Activated naive CD8-positive, alpha-beta T cell treated with anti-CD3 and anti-CD28 coated beads, Interleukin-2, amount 50 U/mL, for 16 hours (primary cell): Measurements from ENCODE around the gene KHSRP.
A peak's percentile ranks its signal among the peaks of the same experiment; 100 is the strongest.

Experiments
- DNase-seq: peaks from one replicate; pipeline ENCODE4 v3.0.0-alpha.2; 2020; ENCODE audit warnings: low read depth, low spot score

The KHSRP gene, protein sequence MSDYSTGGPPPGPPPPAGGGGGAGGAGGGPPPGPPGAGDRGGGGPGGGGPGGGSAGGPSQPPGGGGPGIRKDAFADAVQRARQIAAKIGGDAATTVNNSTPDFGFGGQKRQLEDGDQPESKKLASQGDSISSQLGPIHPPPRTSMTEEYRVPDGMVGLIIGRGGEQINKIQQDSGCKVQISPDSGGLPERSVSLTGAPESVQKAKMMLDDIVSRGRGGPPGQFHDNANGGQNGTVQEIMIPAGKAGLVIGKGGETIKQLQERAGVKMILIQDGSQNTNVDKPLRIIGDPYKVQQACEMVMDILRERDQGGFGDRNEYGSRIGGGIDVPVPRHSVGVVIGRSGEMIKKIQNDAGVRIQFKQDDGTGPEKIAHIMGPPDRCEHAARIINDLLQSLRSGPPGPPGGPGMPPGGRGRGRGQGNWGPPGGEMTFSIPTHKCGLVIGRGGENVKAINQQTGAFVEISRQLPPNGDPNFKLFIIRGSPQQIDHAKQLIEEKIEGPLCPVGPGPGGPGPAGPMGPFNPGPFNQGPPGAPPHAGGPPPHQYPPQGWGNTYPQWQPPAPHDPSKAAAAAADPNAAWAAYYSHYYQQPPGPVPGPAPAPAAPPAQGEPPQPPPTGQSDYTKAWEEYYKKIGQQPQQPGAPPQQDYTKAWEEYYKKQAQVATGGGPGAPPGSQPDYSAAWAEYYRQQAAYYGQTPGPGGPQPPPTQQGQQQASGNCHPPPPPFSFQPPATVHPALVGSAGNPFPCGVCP

DNA sequence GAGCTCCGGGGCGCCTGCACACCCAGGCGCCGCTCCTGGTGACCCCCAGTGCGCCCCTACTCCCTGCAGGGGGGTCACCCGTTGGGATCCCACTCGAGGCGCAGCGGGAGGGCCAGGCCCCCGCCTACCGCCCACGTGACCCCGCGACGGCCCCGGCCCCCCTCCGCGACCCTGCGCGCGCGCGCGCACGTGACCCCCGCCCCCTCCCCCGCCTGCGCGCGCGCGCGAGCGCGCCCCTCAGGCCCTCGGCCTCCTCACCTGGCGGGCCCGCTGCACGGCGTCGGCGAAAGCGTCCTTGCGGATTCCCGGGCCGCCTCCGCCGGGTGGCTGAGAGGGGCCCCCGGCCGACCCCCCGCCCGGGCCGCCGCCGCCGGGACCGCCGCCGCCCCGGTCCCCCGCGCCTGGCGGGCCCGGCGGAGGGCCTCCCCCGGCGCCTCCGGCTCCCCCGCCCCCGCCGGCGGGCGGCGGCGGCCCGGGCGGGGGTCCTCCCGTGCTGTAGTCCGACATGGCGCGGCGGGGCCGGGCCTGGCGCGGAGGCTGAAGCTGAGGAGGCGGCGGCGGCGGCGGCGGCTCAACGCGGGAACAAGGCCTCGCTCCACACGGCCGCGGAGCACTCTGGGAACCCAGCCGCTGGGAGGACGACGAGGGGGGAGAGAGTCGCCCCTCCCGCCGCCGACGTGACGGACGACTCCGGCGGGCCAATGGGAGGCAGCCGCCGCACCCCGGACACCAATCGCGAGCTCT, at the start of gene KHSRP:
Gene KHSRP (minus strand): TSS at position 617 of the 744 bp plus-strand sequence. CDS start 110 bp downstream, at position 507.
- no peak for DNase-seq

DNA sequence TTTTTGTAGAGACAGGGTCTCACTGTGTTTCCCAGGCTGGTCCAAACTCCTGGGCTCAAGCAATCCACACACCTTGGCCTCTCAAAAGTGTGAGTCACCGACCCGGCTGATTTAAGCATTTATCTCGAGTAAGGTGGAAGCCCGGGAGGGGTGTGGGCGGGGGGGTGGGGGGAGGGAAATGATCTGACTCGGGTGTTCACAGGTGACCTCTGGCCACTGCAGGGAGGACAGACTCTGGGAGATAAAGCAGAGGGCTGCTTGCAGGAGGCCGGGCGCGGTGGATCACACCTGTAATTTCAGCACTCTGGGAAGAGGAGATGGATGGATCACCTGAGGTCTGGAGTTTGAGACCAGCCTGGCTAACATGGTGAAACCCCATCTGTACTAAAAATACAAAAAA, 49.0 kb upstream of the KHSRP start:
- DNase-seq: no peak

DNA sequence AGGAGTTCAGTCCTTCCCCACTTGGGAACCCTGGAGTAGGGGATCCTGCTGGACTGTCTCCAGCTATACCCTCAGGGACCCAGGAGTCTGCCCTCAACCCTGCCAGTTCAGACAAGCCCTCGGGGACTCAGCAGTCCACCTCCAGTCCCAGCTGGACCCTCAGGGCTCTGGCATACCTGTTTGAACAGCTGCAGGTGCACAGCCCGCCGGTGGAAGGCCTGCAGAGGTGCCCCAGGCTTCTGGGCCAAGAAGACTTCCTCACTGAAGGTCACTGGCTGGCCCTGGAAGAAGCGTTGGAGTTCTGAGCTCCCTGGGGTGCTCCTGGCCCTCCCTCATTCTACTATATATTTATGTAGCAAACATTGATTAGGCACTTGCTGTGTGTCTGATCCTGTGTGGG, 48.1 kb upstream of the KHSRP start:
- DNase-seq: no peak

DNA sequence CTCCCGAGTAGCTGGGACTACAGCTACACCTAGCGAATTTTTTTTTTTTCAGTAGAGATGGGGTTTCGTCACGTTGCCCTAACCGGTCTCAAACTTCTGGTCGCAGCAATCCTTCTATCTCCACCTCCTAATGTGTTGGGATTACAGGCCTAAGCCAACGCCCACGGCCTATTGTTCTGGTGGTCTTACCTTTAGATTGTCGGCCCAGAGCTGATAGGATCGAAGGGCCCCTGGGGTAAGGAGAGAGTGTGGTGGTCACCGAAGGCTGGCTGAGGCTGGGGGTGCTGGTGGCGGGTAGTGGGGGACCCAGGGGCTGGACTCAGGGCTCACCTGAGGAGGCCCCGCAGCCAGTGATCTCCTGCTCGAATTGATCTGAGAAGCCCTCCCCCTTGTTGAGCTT, 46.5 kb upstream of the KHSRP start:
- no peak for DNase-seq

DNA sequence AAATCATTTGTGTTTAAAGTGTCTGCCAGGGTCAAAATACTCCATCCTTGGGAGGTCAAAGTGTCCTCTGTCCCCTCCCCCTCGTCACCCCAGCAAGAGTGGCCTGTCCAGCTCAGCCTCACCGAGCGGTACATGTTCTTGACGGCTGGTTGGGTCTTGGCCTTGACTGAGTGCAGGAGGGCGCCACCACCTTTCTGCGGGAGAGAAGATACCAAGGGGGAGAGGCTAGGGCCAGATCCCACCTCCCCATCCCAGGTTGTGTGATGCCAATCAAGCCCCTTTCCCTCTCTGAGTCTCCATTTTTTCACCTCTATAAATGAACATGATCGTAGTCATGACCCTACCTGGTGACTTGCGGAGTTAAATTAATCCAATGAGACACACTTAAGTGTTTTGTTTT, 45.6 kb upstream of the KHSRP start:
- DNase-seq: no peak

DNA sequence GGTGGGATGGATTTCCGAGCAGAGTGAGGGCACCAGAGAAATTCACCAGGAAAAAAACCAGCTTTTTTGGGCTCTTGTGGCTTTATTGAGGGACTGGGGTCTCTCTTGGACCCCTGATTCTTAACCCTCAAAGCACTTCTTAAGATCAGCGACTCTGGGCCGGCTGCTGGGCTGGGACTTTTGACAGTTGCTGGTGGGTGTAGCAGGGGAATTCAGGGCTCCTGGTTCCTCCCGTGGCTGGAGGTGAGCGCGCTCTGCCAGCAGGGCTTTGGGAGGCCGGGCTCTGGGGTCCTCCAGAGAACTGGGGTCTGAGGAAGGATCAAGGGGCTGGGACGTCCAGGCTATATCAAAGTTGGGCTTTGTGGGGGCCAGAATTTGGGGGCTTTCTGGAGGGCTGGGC, 42.8 kb upstream of the KHSRP start:
- no peak for DNase-seq

DNA sequence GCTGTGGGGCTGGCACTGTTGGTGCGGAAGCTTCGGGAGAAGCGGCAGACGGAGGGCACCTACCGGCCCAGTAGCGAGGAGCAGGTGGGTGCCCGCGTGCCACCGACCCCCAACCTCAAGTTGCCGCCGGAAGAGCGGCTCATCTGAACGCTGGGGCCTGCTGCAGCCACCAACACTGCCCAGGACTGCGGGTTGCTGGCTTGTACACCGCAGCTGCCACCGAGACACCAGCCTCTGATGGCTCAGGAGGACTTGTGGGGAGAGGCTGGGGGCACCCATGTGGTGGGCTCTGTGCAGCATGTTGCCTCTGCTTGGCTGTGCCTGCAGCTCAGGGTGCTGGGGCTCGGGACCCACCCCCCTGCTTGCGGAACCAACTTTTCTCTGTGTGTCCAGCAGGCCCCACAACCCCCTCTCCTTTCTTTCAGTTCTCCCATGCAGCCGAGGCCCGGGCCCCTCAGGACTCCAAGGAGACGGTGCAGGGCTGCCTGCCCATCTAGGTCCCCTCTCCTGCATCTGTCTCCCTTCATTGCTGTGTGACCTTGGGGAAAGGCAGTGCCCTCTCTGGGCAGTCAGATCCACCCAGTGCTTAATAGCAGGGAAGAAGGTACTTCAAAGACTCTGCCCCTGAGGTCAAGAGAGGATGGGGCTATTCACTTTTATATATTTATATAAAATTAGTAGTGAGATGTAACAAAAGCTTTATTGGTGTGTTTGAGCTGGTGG, 42.1 kb upstream of the KHSRP start:
- DNase-seq: no peak

DNA sequence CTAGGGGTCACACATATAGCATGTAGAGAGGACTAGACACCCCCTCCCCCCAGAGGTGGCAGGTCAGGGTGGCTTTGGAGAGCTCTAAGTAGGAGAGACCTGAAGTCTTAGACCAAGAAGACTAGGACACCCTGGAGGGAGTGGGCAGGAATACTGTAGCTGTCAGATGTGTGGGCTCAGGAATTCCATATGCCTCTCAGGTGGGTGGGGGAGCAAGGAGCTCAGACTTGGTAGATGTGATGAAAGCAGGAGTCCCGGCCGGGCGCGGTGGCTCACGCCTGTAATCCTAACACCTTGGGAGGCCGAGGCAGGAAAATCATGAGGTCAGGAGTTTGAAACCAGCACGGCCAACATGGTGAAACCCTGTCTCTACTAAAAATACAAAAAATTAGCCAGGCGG, 41.1 kb upstream of the KHSRP start:
- DNase-seq: no peak

DNA sequence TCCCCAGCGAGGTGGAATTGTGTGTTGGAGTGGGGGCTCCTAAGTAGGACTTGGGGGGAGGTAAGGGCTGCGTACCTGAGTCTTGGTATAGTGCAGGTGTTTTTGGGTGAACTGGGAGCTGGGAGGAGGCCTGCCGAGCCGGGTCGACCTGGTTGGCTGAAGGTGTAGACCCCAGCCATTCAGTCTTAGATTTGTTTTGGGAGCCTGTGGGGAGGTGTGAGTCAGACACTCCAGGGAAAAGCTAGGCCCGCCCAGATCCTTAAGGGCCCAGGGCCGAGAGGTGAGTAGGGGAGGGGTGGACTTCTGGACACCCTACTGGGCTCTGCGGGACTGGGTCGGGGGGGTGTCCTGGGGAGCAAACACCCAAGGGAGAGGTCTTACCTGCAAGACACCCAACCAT, 40.4 kb upstream of the KHSRP start:
- no peak for DNase-seq

DNA sequence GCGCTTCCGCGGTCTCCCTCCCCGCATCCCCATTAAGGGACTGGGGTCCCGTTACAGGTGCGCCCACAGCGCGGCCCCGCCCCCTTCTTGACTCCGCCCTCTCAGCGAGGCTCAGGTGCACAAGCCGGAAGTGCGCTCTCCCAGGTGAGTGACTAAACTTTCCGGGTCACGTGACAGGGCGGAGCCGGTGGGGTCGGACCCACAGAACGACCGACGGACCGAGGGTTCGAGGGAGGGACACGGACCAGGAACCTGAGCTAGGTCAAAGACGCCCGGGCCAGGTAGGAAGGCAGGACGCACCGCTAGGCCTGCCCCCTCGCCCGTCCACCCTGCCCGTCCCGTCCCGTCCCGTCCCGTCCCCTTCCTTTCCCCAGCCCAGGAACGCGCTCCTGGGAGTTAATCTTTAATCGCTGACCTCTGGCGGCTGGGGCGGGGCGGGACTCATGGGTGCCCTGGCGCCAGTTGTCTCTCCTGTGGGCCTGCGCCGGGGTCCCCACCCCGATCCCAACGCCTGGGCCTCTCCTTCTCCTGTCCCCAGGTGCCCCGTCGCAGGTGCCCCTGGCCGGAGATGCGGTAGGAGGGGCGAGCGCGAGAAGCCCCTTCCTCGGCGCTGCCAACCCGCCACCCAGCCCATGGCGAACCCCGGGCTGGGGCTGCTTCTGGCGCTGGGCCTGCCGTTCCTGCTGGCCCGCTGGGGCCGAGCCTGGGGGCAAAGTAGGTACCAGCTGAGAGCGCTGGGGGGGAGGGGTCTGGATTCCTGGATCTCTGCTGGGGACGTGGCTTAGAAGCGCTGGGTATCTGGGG, 39.7 kb upstream of the KHSRP start, which contains the start of gene CRB3:
Gene CRB3 (plus strand): TSS at position 202 of the 804 bp plus-strand sequence. CDS start 431 bp downstream, at position 633.
- DNase-seq: no peak

DNA sequence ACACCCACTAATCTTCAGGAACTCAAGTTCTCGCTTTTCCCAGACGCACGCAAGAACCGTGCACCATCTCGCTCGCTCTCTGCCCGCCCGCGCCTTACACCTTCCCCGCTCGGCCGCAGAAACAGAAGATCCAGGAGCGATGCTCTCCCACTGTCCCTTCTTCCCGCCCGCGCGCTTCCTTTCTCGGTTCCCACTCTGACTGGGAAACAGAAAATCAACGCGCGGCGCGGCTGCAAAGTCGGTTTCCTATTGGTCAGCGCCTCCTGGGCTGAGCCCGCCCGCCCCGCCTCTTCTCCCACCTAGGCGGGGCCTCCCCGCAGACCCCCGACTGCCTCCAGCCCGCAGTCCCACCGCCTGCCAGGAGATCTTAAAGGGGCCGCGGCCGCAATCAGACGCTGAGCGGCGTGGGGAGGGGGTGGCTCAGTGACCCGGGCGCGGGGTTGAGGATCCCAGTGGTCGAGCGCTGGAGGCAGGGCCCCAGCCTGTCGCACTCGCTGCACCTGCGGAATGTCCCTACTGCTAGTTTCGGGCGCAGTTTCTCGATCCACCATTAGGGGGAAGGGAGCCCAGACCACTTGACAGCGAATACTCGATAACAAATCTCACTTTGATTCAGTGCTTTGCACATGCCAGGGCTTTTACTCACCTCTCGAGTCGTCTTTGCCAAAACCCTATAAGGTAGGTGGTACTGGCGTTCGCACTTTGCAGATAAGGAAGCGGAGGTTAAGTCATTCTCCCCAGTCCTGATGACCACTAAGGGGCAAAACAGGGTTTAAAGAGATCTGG, 35.7 kb upstream of the KHSRP start:
- peak; percentile 95 for DNase-seq

DNA sequence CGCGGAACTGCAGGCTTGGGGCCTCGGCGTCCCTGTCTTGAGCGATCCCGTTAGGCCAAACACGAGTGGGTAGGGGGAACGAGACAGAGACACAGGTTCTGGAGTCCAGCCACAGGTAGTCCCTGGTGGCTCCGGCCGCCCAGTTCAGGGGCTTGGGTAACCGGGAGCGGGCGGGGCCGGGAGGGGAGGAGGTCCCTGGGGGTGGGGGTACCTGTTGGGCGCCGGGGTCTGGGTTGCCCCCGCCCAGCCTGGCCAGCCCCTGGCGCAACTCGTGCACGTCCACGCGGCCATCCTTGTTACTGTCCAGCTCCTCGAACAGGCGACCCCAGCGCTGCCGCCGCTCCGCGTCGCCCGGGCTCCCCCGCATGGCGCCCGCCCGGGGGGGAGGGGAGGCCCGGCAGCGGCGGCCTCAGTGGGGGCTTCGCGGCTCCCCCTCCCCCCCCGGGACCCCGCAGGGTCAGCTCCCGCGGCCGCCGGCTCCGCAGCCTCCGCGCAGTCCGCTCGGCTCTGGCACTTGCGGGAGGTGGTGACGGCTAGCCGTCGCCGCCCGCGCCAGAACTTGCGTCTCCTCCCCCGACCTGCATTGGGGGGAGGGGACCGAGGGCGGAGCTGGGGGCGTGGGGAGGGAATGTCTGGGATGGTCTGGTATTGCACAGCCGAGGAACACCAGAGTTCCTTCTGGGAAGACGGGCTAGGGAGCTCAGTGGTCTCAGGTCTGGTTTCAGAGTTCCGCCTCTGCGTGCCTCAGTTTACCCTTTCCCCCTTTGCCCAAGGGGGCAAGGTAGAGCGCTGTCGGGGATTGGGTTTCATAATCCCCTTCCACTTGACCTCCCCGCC, 34.9 kb upstream of the KHSRP start, which contains the start of gene SLC25A23:
Gene SLC25A23 (minus strand): TSS at position 531 of the 837 bp plus-strand sequence. CDS start 164 bp downstream, at position 367.
- no peak for DNase-seq

DNA sequence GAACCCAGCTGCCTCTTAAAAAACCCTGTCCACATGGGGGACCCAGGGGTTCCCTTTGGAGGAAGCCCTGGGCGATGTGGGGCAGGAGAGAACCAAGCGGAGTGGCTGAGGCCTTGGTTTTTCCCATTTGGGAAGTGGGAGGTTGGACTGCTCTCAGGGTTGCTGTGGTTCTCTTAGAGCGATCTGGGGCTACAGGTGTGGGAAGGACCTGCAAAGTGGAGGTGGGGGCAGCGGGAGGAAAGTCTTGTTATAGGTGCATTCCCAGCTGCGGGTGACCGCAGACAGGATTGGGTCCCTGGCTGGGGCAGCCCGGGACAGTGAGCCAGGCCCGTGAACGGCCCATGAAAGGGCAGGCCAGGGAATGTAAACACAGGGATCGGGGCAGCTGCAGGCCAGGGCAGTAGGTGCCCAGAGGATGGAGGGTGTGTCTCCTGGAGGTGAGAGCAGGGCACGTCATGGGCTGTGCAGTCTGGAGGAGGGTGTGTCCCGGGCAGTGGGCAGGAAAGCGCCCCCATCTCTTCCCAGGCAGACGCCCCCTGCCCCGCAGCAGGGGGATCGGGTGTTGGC, 34.2 kb upstream of the KHSRP start:
- no peak for DNase-seq

DNA sequence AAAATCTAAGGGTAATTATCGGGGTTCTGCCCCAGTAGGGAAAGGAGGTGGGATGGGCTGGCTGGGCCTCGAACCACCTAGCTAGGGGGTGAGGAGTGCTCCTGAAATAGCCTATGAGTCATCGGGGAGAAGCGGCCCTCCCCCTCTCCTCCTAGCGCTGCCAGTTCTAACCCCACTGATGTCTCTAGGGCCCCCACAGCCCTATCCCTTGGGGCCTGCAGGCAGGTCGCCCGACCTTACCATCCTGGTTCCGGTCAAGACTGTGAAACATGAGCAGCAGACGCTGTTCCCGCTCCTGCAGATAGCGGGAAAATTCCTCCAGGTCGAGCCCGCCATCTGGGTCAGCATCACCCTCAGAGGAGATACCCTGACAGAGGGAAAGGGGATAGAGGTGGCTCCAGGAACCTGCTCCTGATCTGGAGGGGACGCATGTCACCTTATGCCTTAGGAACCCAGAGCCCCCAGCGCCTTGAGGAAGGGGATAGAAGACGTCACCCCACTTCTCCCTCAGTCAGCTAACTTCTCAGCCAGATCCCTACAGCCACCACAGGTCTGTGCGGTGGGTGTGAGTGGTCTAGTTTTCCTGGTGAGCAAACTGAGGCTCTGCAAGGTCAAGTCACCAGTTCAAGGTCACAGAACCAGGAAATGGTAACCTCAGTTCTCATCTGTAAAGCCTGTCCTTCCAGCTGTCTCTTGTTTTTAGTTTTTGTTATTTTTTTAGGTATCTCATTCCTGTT, 33.5 kb upstream of the KHSRP start:
- DNase-seq: no peak

DNA sequence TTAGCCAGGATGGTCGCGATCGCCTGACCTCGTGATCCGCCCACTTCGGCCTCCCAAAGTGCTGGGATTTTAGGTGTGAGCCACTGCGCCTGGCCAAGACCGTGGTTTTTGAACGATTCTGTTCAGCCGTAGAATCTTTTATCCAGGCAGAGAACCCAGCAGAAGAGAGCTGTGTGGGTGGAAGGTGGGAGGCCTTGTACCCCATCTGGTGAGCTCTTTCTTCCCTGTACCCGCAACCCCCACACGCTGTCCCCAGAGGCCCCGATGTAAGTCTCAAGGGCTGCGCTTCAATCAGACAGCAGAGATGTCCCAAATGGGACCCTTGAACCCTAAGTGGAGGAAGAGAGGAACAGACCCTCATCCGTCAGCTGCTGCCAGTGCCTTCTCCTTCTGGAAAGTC, 31.3 kb upstream of the KHSRP start:
- DNase-seq: no peak

DNA sequence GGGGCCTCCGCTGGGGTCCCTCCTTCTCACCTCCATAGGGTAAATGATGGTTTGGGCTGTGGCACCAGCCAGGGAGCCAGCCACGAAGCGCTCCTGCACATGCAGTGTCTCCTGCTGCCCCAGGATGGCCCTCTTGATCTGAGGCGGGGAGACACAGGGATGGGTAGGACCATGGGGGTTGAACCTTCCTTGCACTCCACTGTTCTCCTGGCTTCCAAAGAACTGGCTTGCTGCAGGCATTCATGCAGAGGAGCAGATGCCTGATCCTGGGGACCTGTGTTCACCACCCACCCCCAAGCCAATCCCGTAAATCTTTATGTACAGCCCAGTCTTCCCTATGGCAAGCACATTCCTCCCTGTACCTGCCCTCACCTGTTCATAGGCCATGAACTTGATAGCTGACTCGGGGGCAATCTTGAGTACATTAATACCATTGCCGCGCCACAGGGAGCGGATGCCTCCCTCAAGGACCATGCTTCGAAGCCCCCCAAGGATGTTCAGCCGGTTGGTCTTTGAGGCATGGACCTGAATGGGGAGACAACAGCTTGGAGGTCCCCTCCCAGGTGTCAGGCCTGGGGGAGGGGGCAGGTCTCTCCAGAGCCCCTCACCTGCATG, 29.4 kb upstream of the KHSRP start:
- DNase-seq: no peak

DNA sequence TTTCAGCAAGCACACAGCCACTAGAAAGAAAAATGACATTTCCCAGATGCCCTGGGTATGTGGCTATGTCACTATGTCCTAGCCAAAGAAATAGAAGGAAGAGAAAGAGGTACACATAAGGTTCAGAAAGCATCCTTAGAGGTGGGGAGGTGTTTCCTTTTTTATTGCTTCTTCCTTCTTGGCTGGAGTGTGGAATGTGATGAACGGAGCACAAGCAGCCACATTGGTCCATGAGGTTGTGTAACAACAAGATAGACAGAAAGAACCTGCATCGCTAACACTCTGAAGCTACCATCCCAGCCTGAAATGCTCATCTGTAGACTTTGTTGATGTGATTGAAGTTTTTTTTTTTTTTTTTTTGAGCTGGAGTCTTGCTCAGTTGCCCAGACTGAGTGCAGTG, 28.3 kb upstream of the KHSRP start:
- DNase-seq: no peak
